ENCODE measurements around the gene CA5B. TPM values are rescaled to one million over a fixed set of nuclear protein-coding genes. Genes with fewer than 3 reads are reported as not detected.
A peak's percentile ranks its signal among the peaks of the same experiment; 100 is the strongest.

The CA5B gene
- total RNA-seq, 4 donors from 2014 or later, result 3.7 to 12.6 (median 5.0) TPM

GRCh38 chrX:15786915-15787314 is 48.8 kb downstream of the CA5B start:
- Histone ChIP-seq H3K4me1 (peaks cover 6 to 17% (median 14%) of the 10 kb centered on the region in 3 donors), H3K4me3 (no peak overlapping the region), H3K27ac (peak overlapping the region in 1 of 4 donors; percentile 6), H3K27me3 (no peaks in the 10 kb centered on the region), H3K36me3 (peaks cover 0 to 25% (median 0%) of the 10 kb centered on the region in 3 donors), H3K9me3 (no peaks in the 10 kb centered on the region)
- no peak for DNase-seq
- 72% methylated on average over 3 of the region's 3 CpGs; no CpG with 5 or more reads in 1 of the 2 donors for WGBS, 2 donors
- intact Hi-C loops (cut with DNase I), result no loop called here
- TF ChIP-seq POLR2A (IDR thresholded peaks at IDR 0.05) (no peak), CTCF (IDR thresholded peaks at IDR 0.05) (no peak)

GRCh38 chrX:15789979-15790768 is 52.1 kb downstream of the CA5B start, which contains the start of gene ZRSR2:
Gene ZRSR2 (plus strand): TSS chrX:15790484. CDS start chrX:15790496, 12 bp downstream.
- 0% methylated on average over 6 to 24 of the region's 55 CpGs for WGBS, 2 donors
- intact Hi-C loops (cut with DNase I), result no loop called here
- Histone ChIP-seq H3K27ac (peak within 1 kb of the TSS; percentile 83 to 94 (median 91)), H3K4me3 (peak within 1 kb of the TSS; percentile 57 to 90 (median 77)), H3K27me3 (no peaks in the 10 kb centered on the region), H3K9me3 (no peaks in the 10 kb centered on the region), H3K36me3 (peaks cover 0 to 12% (median 0%) of the 10 kb centered on the region in 3 donors), H3K4me1 (peaks cover 6 to 21% (median 14%) of the 10 kb centered on the region in 3 donors)
- TF ChIP-seq POLR2A (IDR thresholded peaks at IDR 0.05) (peak in 2 of 4 donors; percentile 18 to 73), CTCF (IDR thresholded peaks at IDR 0.05) (no peak)
- peak; percentile 47 for DNase-seq

GRCh38 chrX:15790769-15791290 is 52.8 kb downstream of the CA5B start:
- peak overlapping the region; percentile 83 to 94 (median 91) for H3K27ac ChIP-seq
- TF ChIP-seq POLR2A (IDR thresholded peaks at IDR 0.05) (no peak), CTCF (IDR thresholded peaks at IDR 0.05) (no peak)
- 0% methylated on average over 6 to 13 of the region's 15 CpGs for WGBS, 2 donors
- no peaks in the 10 kb centered on the region for H3K27me3 ChIP-seq
- intact Hi-C loops (cut with DNase I), result no loop called here
- H3K4me1 ChIP-seq, result peaks cover 6 to 21% (median 14%) of the 10 kb centered on the region in 3 donors
- DNase-seq, result no peak
- peak overlapping the region; percentile 57 to 90 (median 77) for H3K4me3 ChIP-seq
- peaks cover 0 to 12% (median 0%) of the 10 kb centered on the region in 3 donors for H3K36me3 ChIP-seq
- H3K9me3 ChIP-seq, result no peaks in the 10 kb centered on the region

- Histone ChIP-seq H3K27ac (no peak overlapping the region), H3K27me3 (no peaks in the 10 kb centered on the region), H3K4me3 (no peak overlapping the region), H3K4me1 (no peaks in the 10 kb centered on the region), H3K9me3 (no peaks in the 10 kb centered on the region), H3K36me3 (peaks cover 0 to 24% (median 0%) of the 10 kb centered on the region in 3 donors)
- no peak for DNase-seq
- WGBS, 2 donors, result 87 to 100% methylated on average over 4 of the region's 4 CpGs
- TF ChIP-seq CTCF (IDR thresholded peaks at IDR 0.05) (no peak), POLR2A (IDR thresholded peaks at IDR 0.05) (no peak)
- intact Hi-C loops (cut with DNase I), result no loop called here
Measured at GRCh38 chrX:15797707-15798106, 59.6 kb downstream of the CA5B start.

- Histone ChIP-seq H3K4me3 (no peak overlapping the region), H3K9me3 (no peaks in the 10 kb centered on the region), H3K27ac (no peak overlapping the region), H3K27me3 (no peaks in the 10 kb centered on the region), H3K4me1 (no peaks in the 10 kb centered on the region), H3K36me3 (peaks cover 0 to 74% (median 0%) of the 10 kb centered on the region in 3 donors)
- no peak for DNase-seq
- TF ChIP-seq CTCF (IDR thresholded peaks at IDR 0.05) (no peak), POLR2A (IDR thresholded peaks at IDR 0.05) (no peak)
- intact Hi-C loops (cut with DNase I), result no loop called here
Measured at GRCh38 chrX:15804563-15804962, 66.5 kb downstream of the CA5B start.
